Neural progenitor cell (in vitro differentiated cells): ENCODE measurements around the gene TSPAN33. TPM values are rescaled to one million over a fixed set of nuclear protein-coding genes. Genes with fewer than 3 reads are reported as not detected.
A peak's percentile ranks its signal among the peaks of the same experiment; 100 is the strongest.
"Not testable (repeated sequence)": the region's sequence is repeated elsewhere in the genome, so short reads cannot be mapped to it uniquely, and the experiment has no call there.

Source experiments
- DNase-seq: peaks from one replicate; pipeline ENCODE4 v3.0.0-alpha.2; 2016; ENCODE audit warnings: low spot score
- H2AFZ ChIP-seq: fragments of 200-600 bp; sonication (generic); replicated peaks from 2 replicates; pipeline ENCODE4 v1.6.1; 2016; ENCODE audit warnings: antibody characterized with exemption
- H3F3A ChIP-seq: fragments of 200-600 bp; sonication (generic); 2 replicates; pipeline ENCODE4 v1.6.1; 2016; ENCODE audit warnings: antibody characterized with exemption, low read depth
- H3K27ac ChIP-seq: fragments of 200-600 bp; sonication (generic); 2 replicates; pipeline ENCODE4 v1.5.1; 2016; ENCODE audit warnings: mild to moderate bottlenecking
- H3K27me3 ChIP-seq: fragments of 200-600 bp; sonication (generic); 2 replicates; pipeline ENCODE4 v1.6.1; 2016; ENCODE audit warnings: mild to moderate bottlenecking, moderate library complexity
- H3K36me3 ChIP-seq: fragments of 200-600 bp; sonication (generic); 2 replicates; pipeline ENCODE4 v1.5.1; 2016
- H3K4me1 ChIP-seq: fragments of 200-600 bp; sonication (generic); 2 replicates; pipeline ENCODE4 v1.6.1; 2016; ENCODE audit warnings: mixed run types
- H3K4me2 ChIP-seq: fragments of 200-600 bp; sonication (generic); 2 replicates; pipeline ENCODE4 v1.6.1; 2016
- H3K4me3 ChIP-seq: fragments of 200-600 bp; sonication (generic); 2 replicates; pipeline ENCODE4 v1.5.1; 2016
- H3K79me2 ChIP-seq: fragments of 200-600 bp; sonication (generic); 2 replicates; pipeline ENCODE4 v1.6.1; 2016; ENCODE audit warnings: low read depth
- H3K9ac ChIP-seq: fragments of 200-600 bp; sonication (generic); 2 replicates; pipeline ENCODE4 v1.6.1; 2016
- H3K9me3 ChIP-seq: fragments of 200-600 bp; sonication (generic); 2 replicates; pipeline ENCODE4 v1.5.1; 2016; ENCODE audit warnings: low read depth
- H4K20me1 ChIP-seq: fragments of 200-600 bp; sonication (generic); 2 replicates; pipeline ENCODE4 v1.6.1; 2016; ENCODE audit warnings: low read depth
- H3K27ac Mint-ChIP-seq: 3 replicates; pipeline ENCODE4 v1.8.0; 2021; ENCODE audit warnings: mixed read lengths
- H3K27me3 Mint-ChIP-seq: 2 replicates; pipeline ENCODE4 v1.8.0; 2022; ENCODE audit warnings: low read depth, mild to moderate bottlenecking, inconsistent platforms, moderate library complexity, mixed read lengths; ENCODE audit not compliant: insufficient read depth
- H3K36me3 Mint-ChIP-seq: 3 replicates; pipeline ENCODE4 v1.8.0; 2021; ENCODE audit warnings: mixed read lengths
- H3K4me1 Mint-ChIP-seq: 3 replicates; pipeline ENCODE4 v1.8.0; 2021; ENCODE audit warnings: mixed read lengths
- H3K4me3 Mint-ChIP-seq: 3 replicates; pipeline ENCODE4 v1.8.0; 2021; ENCODE audit warnings: mild to moderate bottlenecking, moderate library complexity, mixed read lengths
- H3K9me3 Mint-ChIP-seq: 3 replicates; pipeline ENCODE4 v1.8.0; 2020; ENCODE audit warnings: mixed read lengths
- EZH2 ChIP-seq: fragments of 200-600 bp; sonication (generic); IDR thresholded peaks from 2 replicates; pipeline ENCODE4 v1.6.1; 2017; ENCODE audit warnings: antibody characterized with exemption, mild to moderate bottlenecking, moderate library complexity
- EZH2phosphoT487 ChIP-seq: fragments of 200-600 bp; sonication (generic); IDR thresholded peaks from 2 replicates; pipeline ENCODE4 v1.6.1; 2017; ENCODE audit warnings: antibody characterized with exemption
- total RNA-seq: library from RNA; depleted of rRNA; stranded (reverse); fragments of >200 nt; gene quantifications from 2 replicates; pipeline ENCODE4 v1.2.3, GENCODE V29; 2015; ENCODE audit warnings: low replicate concordance
- TF ChIP-seq, protein P1 (sequence below): fragments of 200-600 bp; sonication (generic); IDR thresholded peaks from 2 replicates; pipeline ENCODE4 v1.5.1; 2017; ENCODE audit warnings: antibody characterized with exemption, mild to moderate bottlenecking

The TSPAN33 gene
- total RNA-seq, 1 donor from 2014 or later = 34.5 TPM

GRCh38 chr7:129210989-129211312 is 66.4 kb downstream of the TSPAN33 start:
- peaks cover 5% of the 10 kb centered on the region for H3K4me1 Mint-ChIP-seq
- Histone ChIP-seq H4K20me1 (peaks cover 10% of the 10 kb centered on the region), H3K79me2 (no peaks in the 10 kb centered on the region), H3K9ac (no peak overlapping the region), H3K27ac (no peak overlapping the region), H3K4me2 (no peak overlapping the region), H3K9me3 (no peaks in the 10 kb centered on the region), H3K4me1 (no peaks in the 10 kb centered on the region), H3F3A (peaks cover 13% of the 10 kb centered on the region), H3K4me3 (no peak overlapping the region), H3K27me3 (no peaks in the 10 kb centered on the region), H2AFZ (no peak overlapping the region), H3K36me3 (no peaks in the 10 kb centered on the region)
- peaks cover 4% of the 10 kb centered on the region for H3K9me3 Mint-ChIP-seq
- no peak overlapping the region for H3K27ac Mint-ChIP-seq
- no peak for TF ChIP-seq EZH2phosphoT487
- no peak for TF ChIP-seq EZH2
- TF ChIP-seq, protein P1, sequence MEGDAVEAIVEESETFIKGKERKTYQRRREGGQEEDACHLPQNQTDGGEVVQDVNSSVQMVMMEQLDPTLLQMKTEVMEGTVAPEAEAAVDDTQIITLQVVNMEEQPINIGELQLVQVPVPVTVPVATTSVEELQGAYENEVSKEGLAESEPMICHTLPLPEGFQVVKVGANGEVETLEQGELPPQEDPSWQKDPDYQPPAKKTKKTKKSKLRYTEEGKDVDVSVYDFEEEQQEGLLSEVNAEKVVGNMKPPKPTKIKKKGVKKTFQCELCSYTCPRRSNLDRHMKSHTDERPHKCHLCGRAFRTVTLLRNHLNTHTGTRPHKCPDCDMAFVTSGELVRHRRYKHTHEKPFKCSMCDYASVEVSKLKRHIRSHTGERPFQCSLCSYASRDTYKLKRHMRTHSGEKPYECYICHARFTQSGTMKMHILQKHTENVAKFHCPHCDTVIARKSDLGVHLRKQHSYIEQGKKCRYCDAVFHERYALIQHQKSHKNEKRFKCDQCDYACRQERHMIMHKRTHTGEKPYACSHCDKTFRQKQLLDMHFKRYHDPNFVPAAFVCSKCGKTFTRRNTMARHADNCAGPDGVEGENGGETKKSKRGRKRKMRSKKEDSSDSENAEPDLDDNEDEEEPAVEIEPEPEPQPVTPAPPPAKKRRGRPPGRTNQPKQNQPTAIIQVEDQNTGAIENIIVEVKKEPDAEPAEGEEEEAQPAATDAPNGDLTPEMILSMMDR = no peak
- peaks cover 7% of the 10 kb centered on the region for H3K27me3 Mint-ChIP-seq
- H3K36me3 Mint-ChIP-seq = peaks cover 40% of the 10 kb centered on the region
- no peak overlapping the region for H3K4me3 Mint-ChIP-seq
- no peak for DNase-seq

GRCh38 chr7:129212126-129212525 is 67.6 kb downstream of the TSPAN33 start:
- no peak for TF ChIP-seq EZH2
- peaks cover 37% of the 10 kb centered on the region for H3K36me3 Mint-ChIP-seq
- peaks cover 7% of the 10 kb centered on the region for H3K9me3 Mint-ChIP-seq

GRCh38 chr7:129212596-129212995 is 68.1 kb downstream of the TSPAN33 start:
- peaks cover 35% of the 10 kb centered on the region for H3K36me3 Mint-ChIP-seq
- peaks cover 7% of the 10 kb centered on the region for H3K4me1 Mint-ChIP-seq
- Histone ChIP-seq H3K79me2 (no peaks in the 10 kb centered on the region), H3K9ac (no peak overlapping the region), H3K4me2 (no peak overlapping the region), H3K4me1 (no peaks in the 10 kb centered on the region), H3K27ac (no peak overlapping the region), H3K36me3 (no peaks in the 10 kb centered on the region), H2AFZ (no peak overlapping the region), H4K20me1 (peaks cover 10% of the 10 kb centered on the region), H3K9me3 (no peaks in the 10 kb centered on the region), H3K27me3 (no peaks in the 10 kb centered on the region), H3F3A (peaks cover 13% of the 10 kb centered on the region), H3K4me3 (no peak overlapping the region)
- peaks cover 7% of the 10 kb centered on the region for H3K27me3 Mint-ChIP-seq
- TF ChIP-seq EZH2phosphoT487 (no peak), EZH2 (no peak)
- TF ChIP-seq, protein P1 = no peak
- H3K9me3 Mint-ChIP-seq = peaks cover 7% of the 10 kb centered on the region
- no peak for DNase-seq
- H3K27ac Mint-ChIP-seq = no peak overlapping the region
- no peak overlapping the region for H3K4me3 Mint-ChIP-seq

More at GRCh38 chr7:129212126-129212525, 67.6 kb downstream of the TSPAN33 start:
- H3K79me2 ChIP-seq = no peaks in the 10 kb centered on the region
- DNase-seq = no peak
- no peak overlapping the region for H3K9ac ChIP-seq
- H3K9me3 ChIP-seq = no peaks in the 10 kb centered on the region
- peaks cover 5% of the 10 kb centered on the region for H3K4me1 Mint-ChIP-seq
- no peak overlapping the region for H3K4me3 ChIP-seq
- no peaks in the 10 kb centered on the region for H3K27me3 ChIP-seq
- H4K20me1 ChIP-seq = peaks cover 10% of the 10 kb centered on the region
- H3K4me1 ChIP-seq = no peaks in the 10 kb centered on the region
- no peak overlapping the region for H2AFZ ChIP-seq
- peaks cover 13% of the 10 kb centered on the region for H3F3A ChIP-seq
- no peak overlapping the region for H3K27ac Mint-ChIP-seq
- no peak overlapping the region for H3K4me3 Mint-ChIP-seq
- H3K36me3 ChIP-seq = no peaks in the 10 kb centered on the region
- no peak overlapping the region for H3K27ac ChIP-seq
- H3K4me2 ChIP-seq = no peak overlapping the region
- H3K27me3 Mint-ChIP-seq = peaks cover 8% of the 10 kb centered on the region

DNA sequence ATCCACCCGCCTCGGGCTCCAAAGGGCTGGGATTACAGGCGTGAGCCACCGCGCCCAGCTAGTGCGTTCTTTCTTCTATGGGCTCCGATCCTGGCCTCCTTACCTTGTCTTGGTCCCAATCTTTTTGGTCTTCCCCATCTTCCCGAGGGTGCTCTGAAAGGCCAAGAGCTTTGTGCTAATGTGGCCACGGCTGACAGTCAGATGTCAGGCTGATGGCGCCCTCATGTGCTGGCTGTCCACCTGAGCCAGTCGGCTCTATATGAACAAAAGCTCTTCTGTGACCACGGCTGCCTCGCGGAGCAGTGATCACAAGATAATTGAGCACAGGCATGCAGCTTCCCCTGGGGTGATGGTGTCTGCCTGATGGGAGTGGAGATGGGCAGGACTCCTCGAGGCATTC is 69.3 kb downstream of the TSPAN33 start:
- DNase-seq = peak; percentile 64
- H3K36me3 Mint-ChIP-seq = peaks cover 37% of the 10 kb centered on the region
- H3K4me3 Mint-ChIP-seq = no peak overlapping the region

GRCh38 chr7:129215691-129216090 is 71.2 kb downstream of the TSPAN33 start:
- H3K79me2 ChIP-seq, H3K36me3 ChIP-seq, H3K9ac ChIP-seq, H3K4me3 Mint-ChIP-seq, H3K27me3 ChIP-seq, H3K4me3 ChIP-seq, H3K9me3 Mint-ChIP-seq, H3K9me3 ChIP-seq, H3K4me1 ChIP-seq, H3K4me2 ChIP-seq, H4K20me1 ChIP-seq, H3K27ac ChIP-seq, H2AFZ ChIP-seq, DNase-seq, H3K27me3 Mint-ChIP-seq: not testable (repeated sequence)
- H3K27ac Mint-ChIP-seq = peak overlapping the region; percentile 76
- H3K36me3 Mint-ChIP-seq = peaks cover 29% of the 10 kb centered on the region
- peaks cover 11% of the 10 kb centered on the region for H3K4me1 Mint-ChIP-seq
- peaks cover 13% of the 10 kb centered on the region for H3F3A ChIP-seq

More for the DNA sequence above, 69.3 kb downstream of the TSPAN33 start:
- peaks cover 6% of the 10 kb centered on the region for H3K27me3 Mint-ChIP-seq
- Histone ChIP-seq H3K27me3 (no peaks in the 10 kb centered on the region), H3K27ac (no peak overlapping the region), H3K9me3 (no peaks in the 10 kb centered on the region), H3K9ac (no peak overlapping the region), H3K4me3 (no peak overlapping the region), H3K4me2 (no peak overlapping the region), H4K20me1 (peaks cover 10% of the 10 kb centered on the region), H3K79me2 (no peaks in the 10 kb centered on the region), H2AFZ (no peak overlapping the region), H3K36me3 (no peaks in the 10 kb centered on the region), H3F3A (peaks cover 13% of the 10 kb centered on the region), H3K4me1 (peaks cover 2% of the 10 kb centered on the region)
- peaks cover 10% of the 10 kb centered on the region for H3K4me1 Mint-ChIP-seq
- peaks cover 7% of the 10 kb centered on the region for H3K9me3 Mint-ChIP-seq
- TF ChIP-seq EZH2phosphoT487 (no peak), EZH2 (no peak)
- TF ChIP-seq, protein P1 = peak; percentile 43
- H3K27ac Mint-ChIP-seq = peak overlapping the region; percentile 72

GRCh38 chr7:129216101-129216715 is 71.7 kb downstream of the TSPAN33 start:
- H2AFZ ChIP-seq, H3K27ac ChIP-seq, H3K9ac ChIP-seq, H3K4me2 ChIP-seq, H3K36me3 ChIP-seq, H3K9me3 Mint-ChIP-seq, H4K20me1 ChIP-seq, H3K79me2 ChIP-seq, H3K4me3 Mint-ChIP-seq, H3K9me3 ChIP-seq, DNase-seq, H3K27ac Mint-ChIP-seq, H3K4me3 ChIP-seq, H3K27me3 ChIP-seq, H3K4me1 ChIP-seq, H3K27me3 Mint-ChIP-seq: not testable (repeated sequence)
- peaks cover 26% of the 10 kb centered on the region for H3K36me3 Mint-ChIP-seq
- peaks cover 13% of the 10 kb centered on the region for H3F3A ChIP-seq
- H3K4me1 Mint-ChIP-seq = peaks cover 11% of the 10 kb centered on the region
